ENCODE results near the gene FLII.

DNA sequence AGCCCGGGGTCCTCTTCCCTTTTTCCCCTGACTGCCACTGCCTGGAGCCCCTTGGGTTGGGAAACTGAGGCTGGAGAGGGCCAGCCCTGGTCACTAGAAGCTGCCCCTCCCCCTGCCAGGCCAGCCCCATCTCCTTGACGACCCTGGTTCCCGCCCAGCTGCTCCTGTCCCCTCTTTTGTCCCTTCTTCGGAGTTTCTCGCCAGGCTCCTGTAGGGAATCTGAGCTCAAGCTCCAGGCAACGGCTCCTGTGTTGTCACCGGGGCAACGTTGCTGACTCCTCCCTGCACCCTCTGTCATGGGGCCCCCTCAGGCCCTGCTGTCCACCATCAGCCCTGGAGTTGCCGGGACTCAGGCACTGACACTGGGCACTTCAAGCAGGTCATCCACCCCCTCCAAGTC, 27.4 kb downstream of the FLII start:
- no peak for TF ChIP-seq POLR2A (IDR thresholded peaks at IDR 0.05)
- TF ChIP-seq, protein P1, sequence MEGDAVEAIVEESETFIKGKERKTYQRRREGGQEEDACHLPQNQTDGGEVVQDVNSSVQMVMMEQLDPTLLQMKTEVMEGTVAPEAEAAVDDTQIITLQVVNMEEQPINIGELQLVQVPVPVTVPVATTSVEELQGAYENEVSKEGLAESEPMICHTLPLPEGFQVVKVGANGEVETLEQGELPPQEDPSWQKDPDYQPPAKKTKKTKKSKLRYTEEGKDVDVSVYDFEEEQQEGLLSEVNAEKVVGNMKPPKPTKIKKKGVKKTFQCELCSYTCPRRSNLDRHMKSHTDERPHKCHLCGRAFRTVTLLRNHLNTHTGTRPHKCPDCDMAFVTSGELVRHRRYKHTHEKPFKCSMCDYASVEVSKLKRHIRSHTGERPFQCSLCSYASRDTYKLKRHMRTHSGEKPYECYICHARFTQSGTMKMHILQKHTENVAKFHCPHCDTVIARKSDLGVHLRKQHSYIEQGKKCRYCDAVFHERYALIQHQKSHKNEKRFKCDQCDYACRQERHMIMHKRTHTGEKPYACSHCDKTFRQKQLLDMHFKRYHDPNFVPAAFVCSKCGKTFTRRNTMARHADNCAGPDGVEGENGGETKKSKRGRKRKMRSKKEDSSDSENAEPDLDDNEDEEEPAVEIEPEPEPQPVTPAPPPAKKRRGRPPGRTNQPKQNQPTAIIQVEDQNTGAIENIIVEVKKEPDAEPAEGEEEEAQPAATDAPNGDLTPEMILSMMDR (IDR thresholded peaks at IDR 0.05), result no peak
